ENCODE data around the gene RASSF4.

Gene RASSF4

DNA sequence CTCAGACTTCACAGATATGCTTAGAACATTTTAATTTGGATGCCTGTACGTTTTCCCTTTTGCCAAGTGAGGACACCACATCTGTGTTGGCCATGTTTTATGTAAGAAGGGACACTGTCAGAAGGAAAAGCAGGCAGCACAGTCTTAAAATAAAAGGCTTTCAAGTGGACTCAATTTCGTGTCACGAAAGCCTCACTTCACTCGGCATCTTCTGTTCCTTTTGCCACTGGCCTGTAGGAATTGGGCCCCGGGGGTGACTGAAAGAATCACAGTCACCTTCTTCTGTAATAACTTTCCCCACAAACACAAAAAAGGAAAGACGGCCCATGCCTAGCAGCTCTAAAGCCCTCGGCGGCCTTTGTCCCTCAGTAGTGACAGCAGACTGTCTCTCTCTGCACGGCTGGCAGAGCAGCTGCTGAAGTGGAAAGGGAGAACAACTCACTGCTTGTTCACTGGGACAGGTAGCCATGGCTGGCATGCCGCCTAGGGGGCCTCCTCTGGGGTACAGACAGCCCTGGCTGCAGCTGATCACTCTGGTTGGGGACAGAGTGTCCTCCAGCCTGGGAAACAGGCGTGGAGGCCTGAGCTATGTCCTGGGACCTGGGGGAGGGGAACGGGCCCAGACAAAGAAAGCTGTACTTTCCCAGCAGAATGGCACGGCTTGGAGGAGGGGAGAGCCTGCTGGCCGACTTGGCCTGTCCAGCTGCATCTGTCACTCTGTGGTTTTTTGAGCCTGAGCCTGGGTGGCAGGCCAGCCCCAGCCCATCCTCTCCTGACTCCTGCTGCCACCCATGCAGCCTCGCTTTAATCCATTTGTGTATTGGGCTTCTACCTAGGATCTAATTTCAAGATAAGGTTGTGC lies 4.4 kb downstream of the RASSF4 start:
- peak; percentile 92 for DNase-seq

- no peak for DNase-seq
These were observed 5.5 kb downstream of the RASSF4 start for GRCh38 chr10:44965104-44965503.

DNA sequence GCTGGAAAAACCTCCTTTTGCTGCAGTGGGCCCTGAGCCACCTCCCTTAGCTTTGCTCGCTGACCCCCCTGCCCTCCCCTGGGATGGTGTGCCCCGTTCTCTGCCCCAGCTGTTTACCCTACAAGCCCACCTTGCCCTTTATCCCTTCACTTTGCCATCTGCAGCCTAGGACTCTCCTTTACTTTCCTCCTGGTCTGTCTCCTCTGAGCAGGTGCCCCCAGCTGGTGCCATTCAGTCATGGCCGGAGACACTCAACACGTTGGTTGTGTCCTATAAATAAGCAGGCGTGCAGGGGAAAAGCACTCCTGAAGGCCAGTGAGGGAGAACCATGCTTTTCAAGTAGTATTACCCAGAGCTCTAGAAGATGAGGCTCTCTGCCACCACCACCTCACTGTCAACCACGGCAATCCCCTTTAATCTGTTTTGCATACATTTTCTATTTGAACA lies 6.1 kb downstream of the RASSF4 start:
- DNase-seq = peak; percentile 29

- DNase-seq = peak; percentile 38
These were observed 6.7 kb downstream of the RASSF4 start for GRCh38 chr10:44966129-44966815.

GRCh38 chr10:44966816-44967509 lies 7.4 kb downstream of the RASSF4 start:
- peak; percentile 48 for DNase-seq

- peak; percentile 34 for DNase-seq
These were observed 8.0 kb downstream of the RASSF4 start for GRCh38 chr10:44967616-44968015.

DNA sequence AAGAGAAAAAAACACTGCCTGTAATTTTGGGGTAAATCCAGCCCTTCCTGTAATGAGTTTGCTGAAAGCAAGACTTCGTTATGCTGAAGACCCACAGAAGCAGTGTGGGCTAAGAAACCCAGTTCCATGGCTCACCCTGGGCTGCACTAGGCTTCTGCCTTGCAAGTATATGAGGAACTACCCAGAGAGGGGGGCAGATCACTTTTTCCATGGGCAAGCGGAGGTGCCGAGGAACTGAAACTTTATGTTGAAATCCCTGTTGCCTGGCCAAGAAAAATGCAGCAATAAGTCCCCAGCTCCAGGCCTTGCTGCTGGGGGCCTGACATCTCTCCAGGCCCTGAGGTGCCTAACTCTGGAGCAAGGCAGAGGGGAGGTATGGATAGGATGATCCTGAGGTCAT lies 8.5 kb downstream of the RASSF4 start:
- no peak for DNase-seq

DNA sequence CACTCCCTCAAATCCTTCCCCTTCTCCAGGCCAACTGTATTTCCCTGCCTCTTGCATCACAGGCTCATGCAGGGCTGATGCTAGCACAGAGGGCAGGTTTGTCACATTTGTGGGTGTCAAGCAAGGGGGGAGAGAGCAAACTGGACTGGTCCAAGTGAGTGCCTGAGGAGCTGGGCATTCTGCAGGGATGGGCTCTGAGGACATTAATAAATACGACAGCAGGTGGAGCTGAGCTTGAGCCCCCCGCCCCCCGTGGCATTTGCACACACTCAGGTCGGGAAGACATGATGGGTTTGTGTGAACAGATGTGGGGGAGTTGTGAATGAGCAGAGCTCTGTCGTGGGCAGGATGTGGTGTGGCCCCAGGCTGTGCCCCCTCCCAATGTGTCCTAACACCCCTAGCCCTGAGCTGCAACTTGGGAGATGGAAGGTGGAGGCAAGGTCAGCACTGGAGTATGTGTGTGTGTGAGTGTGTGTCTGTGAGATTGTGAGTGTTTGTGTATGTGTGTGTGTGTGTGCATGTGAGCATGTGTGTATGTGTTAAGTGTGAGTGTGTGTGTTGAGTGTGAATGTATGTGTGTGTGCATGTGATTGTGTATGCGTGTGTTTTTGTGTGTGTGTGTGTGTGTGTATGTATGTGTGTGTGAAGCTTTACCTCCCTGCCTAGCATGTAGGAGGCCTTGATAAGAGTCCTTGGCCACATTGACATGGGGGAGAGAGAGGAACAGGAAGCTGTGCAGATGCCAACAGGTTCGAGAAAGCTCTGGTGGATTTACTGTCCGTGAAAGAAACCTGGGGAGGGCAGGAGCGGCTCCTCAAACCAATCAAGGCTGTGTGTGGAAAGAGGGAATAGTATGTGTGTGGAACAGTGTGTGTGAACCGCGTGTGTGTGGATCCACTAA lies 9.1 kb downstream of the RASSF4 start:
- DNase-seq = no peak

DNA sequence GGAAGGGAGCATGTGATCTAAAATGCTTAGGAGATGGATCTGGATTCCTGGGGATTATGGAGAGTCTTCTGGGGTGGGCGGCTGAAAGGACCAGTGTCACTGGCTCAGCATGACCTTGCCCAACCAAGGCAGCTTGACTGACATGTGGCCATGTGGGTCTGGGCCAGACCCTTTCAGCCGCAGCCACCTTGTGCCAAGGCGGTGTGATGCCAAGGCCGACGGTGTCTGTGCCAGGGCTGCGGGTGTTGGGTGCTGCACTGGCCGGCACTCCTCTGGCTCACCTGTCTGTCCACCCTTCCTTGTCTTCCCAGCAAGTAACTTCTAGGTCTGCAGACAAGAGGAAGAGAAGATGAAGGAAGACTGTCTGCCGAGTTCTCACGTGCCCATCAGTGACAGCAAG lies 10.3 kb downstream of the RASSF4 start:
- DNase-seq = no peak

DNA sequence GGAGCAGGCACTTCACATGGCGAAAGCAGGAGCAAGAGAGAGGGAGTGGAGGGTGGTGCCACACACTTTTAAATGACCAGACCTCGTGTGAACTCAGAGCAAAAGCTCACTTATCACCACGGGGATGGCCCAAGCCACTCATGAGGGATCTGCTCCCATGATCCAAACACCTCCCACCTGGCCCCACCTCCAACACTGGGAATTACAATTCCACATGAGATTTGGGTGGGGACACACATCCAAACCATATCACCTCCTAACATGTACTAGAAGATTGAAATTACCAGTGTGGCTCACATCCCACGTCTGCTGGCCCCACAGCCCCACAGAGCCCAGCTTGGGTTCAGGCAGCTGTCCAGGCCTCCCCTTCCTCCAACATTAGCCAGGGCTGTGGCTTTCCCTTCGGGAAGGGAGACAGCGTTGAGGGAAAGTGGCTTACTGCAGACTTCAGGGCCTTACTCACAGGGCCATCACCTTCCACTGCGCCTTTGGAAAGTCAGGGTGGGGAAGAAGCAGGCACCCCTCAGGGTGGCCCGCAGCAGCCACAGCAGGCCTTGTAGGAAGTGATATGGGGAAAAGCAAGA lies 11.3 kb downstream of the RASSF4 start:
- no peak for DNase-seq

- DNase-seq = no peak
These were observed 11.8 kb downstream of the RASSF4 start for GRCh38 chr10:44971434-44971833.

GRCh38 chr10:44971935-44972757 lies 12.5 kb downstream of the RASSF4 start:
- DNase-seq = no peak

- peak; percentile 86 for DNase-seq
These were observed 13.3 kb downstream of the RASSF4 start for GRCh38 chr10:44972874-44973306.

- DNase-seq = no peak
These were observed 13.9 kb downstream of the RASSF4 start for GRCh38 chr10:44973323-44974081.

DNA sequence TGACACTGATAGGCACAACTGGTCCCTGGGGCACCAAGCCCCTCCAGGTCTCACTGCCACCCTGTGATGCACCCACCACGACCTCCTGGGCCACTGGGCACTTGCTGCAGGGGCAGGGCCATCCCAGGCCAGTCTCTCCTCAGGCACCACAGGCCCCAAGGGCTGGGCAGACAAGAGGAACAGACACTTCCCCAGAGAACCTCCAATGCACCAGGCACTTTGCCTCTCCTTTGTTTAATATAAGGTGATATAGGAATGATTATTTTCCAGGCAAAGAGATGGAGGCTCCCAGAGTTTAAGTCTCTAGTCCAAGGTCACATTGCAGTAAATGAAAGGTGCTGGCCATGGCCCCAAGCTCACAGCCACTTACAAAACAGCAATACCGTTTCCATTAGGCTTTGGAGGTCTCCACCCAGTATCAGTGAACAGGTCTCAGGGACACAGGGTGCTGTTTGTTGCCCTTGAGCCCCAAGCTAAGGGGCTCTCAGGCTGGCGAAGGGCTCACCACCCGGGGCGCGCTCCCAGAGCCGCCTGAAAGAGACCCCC lies 14.6 kb downstream of the RASSF4 start:
- DNase-seq = no peak

GRCh38 chr10:44974628-44975430 lies 15.2 kb downstream of the RASSF4 start:
- DNase-seq = peak; percentile 87

DNA sequence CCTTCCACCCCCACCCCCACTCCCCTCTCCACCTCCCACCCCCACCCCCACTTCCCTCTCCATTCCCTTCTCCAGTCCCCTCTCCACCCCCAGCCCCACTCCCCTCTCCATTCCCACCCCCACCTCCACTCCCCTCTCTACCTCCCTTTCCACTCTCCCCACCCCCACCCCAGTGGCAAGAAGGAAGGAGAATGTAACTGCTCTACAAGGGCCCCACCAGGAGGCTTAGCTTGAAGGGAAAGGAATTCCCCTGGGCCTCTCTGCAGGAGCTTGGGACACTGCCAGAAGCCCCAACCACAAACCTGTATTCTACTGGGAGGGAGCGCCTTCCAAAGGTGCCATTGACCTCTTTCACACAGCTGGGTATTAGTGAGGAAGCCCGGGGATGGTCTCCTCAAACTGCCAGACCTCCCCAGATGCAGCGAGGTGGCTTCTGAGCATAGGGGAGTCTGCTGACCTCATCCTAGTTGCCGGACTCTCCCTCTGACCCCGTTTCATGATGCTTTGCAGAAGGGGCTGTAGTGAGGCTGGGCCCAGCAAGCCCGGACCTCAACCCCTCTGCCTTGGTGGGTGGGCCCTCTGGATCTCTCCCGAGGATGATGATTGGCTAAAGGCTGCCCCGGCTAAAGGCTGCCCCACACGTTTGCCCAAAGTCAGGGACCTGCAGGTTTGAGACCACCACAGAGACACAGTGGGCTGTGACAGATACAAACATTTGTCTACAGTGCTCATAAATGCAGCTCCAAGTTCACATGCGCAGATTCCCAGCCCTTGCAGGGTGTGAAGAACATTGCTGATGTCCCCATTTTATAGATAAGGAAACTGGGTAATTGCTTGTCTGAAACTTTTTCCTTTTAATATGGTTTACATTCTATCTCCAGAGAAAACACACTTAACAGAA lies 16.1 kb downstream of the RASSF4 start:
- DNase-seq = peak; percentile 91
